Activated CD4-positive, CD25-positive, alpha-beta regulatory T cell treated with anti-CD3 and anti-CD28 coated beads, Interleukin-2, amount 50 U/mL, for 16 hours (primary cell): ENCODE measurements around the gene SLC10A7.

Experiments
- DNase-seq: peaks from one replicate; pipeline ENCODE4 v3.0.0-alpha.2; 2020; ENCODE audit warnings: low read depth, low spot score

SLC10A7 gene

DNA sequence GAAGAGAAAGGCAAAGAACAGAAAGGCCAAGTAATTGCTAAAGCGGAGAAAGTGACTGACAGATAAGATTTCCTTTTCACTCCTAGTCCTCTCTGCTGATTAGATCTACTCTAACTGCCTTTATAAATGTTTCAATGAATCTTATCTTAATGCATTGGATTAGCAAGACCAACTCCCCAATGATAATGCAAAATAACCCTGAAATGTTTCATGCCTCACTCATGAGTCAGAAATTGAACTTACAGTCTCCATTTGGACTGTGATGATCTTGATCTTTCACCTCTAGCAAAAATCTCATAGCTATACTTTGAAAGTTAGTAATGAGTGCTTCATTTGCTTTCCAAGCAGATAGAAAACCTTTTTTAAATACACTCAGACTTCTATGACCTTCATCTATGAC is 26.5 kb downstream of the SLC10A7 start:
- DNase-seq, result no peak

DNA sequence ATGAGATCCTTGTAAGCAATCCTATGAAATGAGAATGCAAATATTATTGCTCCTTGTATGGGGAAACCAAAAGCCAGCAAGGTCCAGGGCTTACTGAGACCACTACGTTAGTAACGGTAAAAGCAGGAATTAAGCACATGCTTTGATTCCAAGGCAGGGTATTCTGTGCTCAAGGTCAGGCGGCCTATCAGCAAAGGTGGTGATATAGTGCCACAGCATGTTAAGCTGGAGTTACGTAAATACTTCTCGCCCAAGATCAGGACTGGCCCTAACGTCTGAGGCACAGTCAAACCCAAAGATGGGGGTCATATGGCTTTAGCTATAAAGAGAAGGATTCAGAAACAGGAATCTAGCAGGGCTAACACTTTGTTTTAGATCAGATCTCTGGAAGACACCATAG is 27.6 kb downstream of the SLC10A7 start:
- DNase-seq, result no peak

DNA sequence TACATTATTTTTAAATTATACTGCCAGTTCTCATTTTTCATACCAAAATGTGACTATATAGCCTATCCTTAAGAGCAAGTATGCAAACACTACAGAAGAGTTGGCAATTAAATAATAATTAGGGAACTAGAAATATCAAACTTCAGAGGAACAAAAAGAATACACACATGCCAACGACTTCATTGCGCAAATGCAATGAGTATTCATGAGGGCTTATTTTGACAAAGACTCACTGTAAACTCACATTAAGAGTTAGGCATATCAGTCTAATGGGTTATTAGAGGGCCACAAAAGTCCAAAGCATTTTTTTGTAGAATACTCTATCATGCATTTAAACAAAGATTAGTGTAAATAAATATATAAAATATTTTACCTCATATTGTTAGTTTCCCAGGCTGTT is 31.6 kb downstream of the SLC10A7 start:
- no peak for DNase-seq

DNA sequence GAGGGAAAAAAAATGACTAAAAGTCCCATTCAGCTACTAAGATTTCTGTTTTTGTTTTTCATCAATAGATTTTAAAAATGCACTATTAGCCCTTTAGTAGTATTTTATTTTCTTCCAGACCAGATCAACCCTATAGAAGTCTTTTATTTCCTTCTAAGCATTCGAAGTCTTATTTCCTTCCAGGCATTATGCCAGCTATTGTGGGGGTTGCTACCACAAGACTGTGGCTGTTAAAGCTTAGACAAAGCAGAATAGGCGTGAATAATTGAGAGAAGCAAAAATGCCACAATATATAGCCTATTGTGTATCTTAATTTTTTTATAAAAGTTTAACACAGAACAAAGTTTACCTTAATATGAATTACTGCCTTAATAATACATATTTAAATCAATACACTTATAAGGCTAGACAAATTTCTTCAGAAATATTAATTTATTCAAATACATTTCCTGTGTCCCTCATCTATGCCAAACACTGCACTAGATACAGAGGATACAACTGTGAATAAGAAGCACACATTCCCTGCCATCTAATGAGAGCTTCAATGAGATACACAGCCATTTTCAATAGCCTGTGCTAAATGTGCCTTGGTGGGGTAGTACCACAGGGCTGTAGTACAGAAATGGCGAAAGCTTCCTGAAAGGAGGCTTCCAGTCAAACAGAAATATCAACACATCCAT is 33.1 kb downstream of the SLC10A7 start:
- no peak for DNase-seq

DNA sequence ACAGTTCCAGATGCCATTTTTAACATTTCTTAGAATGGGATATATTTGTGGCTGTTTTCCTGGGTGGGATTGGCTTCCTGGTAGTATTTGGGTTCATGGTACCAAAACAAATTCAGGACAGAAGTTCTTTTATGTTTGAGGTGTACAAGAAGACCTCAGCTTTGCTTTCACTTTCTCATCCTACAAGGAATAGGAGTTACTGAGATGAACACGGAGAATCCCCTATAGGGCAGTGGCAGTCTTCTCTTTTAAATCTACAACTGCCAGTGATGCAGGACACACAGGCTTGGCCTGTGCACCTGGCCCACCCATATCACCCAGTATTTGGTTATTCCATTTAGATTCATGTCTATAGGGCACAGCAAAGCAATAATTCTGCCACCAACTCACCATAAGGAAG is 35.2 kb downstream of the SLC10A7 start:
- DNase-seq, result no peak

DNA sequence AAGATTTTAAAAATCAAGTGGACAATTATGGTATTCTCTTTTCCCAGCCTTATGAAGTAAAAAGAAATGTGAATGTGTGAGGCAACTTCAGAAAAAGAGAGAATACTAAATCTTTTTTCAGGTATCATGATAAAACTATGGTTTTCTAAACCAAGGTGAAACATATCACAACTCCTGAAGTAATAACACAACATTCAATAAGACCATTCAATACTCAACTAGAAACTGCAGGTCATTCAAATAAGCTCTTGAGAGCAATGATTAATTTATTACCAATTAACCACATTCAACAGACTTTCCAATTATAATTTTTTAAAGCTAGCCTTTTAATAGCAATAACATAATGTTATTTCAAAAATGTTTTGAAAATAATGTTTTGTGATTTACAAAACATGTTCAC is 35.8 kb downstream of the SLC10A7 start:
- no peak for DNase-seq

DNA sequence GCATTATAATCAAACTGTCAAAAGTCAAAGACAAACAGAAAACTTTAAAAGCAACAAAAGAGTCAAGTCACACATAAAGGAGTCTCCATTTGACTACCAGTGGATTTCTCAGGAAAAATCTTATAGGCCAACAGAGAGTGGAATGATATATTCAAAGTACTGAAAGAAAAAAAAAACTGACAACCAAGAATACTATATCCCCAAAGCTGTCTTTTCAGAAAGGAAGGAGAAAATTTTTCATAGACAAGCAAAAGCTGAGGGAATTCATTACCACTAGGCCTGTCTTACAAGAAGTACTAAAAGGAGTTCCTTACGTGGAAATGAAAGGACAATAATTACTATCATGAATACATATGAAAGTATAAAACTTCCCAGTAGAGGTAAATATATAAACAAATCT is 39.0 kb downstream of the SLC10A7 start:
- DNase-seq, result no peak

DNA sequence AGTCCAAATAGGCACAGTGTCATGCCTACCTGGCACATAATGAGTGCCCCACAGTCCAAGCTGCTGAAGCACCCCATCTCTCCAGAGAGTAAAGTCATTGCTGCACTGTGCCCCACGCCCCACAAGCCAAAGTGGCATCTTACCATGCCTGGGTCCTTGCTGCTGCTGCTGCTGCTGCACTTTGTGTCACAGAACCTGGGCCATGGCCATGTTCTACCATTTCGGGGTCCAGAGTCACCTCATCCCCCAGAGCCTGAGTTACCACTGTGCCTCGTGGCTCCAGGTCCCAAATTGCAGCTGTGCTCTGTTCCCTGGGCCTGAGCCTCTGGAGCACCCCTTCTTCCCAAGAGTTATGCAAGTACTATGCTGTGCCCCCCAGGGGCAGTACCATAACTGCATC is 40.5 kb downstream of the SLC10A7 start:
- DNase-seq, result no peak

DNA sequence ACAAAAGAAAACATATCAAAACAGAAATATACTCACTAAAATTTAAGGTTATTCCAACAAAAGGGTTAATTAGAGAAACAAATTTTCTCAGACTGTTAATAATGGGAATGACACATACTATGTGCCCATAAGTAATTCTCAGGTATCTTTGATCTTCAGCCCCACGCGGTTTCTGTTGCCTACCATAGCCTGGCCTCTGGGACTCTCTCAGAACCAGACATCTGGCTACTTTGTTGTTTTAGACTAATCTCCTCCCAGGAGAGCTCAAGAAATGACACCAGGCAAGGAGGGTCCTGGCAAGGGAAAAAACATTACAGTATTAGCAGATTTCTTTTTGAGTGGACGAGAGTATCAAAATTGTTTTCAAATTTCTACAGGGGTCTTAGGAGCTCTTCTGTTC is 43.7 kb downstream of the SLC10A7 start:
- no peak for DNase-seq

DNA sequence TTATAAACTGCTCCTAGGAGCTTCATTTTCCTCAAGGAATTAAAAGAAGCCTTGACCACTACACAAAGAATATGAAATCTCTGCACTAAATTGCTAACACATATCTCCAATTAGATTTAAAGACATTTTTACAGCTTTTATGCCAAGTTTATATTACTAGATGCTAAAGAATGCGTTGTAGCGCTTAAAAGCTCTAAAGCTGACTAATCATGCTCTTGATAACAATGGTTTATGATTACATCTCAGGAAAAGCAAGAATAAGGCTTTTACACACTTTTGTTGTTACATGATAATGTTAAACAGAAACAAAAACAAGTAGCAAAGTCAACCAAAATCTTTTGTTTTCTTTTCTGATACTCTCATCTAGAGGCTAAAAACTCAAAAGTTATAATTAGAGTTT is 44.7 kb downstream of the SLC10A7 start:
- DNase-seq, result no peak

DNA sequence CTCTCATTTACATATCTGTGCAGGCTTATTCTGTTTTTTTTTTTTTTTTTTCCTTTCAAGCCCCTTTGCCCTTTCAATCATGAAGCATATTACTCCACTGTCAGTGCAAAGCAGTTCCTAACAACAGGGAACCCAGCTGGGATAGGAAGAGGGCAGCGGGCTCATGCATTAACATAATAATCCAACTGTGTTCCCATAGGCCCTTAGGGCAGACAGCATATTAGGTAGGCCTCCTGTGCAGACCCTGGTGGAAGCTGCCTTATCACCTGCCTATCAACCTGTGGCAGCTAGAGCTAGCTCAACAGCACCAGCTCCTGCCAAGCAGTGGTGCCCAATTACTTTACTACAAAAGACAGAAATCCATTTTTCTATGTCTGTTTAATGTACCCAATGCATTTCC is 49.3 kb downstream of the SLC10A7 start:
- DNase-seq, result no peak

DNA sequence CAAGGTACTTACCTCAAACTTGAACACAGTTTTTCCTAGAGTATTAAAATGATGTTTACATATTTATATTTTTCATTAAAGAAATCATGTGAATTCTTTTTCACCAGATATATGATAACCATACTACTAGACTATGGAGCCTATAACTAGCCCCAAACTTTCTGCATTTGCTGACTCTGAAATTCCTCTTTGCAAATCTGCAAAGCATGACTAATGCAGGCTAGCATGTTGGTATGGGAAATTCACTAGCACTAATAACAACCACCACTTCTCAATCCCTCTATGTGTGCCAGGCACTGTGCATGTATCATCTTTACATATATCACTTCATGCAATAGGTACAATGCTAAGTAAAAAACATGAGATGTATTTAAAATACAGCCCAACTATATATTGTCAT is 51.1 kb downstream of the SLC10A7 start:
- no peak for DNase-seq

DNA sequence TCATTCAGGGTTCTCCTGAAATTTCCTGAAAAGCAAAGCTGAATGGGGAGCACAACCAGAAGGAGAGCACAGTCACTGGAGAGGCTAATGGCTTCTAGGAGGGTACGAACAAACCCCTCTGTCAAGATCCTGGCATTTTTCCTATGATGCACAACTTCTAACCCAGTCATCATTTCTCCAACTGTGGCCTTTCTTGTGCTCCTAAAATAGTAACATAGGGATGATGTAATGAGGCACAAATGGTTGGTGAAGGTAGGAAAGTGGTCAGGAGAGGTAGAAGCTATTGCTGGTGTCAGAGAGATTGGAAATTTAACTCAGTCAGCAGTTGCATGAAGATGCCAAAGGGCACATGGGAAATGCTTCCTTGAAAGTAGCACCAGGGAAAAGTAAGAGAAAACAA is 52.7 kb downstream of the SLC10A7 start:
- DNase-seq, result no peak

DNA sequence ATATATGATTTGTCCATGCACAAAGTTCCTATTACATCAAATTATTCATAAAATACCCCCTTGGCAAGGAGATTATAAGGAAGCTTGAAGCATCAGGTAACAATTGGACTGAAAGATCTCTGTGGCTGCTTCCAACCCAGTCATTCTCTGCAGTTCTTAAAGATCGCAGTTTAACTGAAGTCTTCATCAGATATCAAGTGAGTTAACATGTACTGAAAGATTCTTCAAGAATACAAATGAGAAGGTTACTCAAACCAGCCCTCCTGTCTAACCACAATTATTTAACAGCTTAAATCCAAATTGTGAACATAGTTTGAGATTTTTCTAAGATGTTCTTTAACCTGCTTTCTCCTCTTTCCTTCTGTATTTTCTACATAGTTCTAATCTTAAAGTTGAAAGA is 56.1 kb downstream of the SLC10A7 start:
- no peak for DNase-seq

DNA sequence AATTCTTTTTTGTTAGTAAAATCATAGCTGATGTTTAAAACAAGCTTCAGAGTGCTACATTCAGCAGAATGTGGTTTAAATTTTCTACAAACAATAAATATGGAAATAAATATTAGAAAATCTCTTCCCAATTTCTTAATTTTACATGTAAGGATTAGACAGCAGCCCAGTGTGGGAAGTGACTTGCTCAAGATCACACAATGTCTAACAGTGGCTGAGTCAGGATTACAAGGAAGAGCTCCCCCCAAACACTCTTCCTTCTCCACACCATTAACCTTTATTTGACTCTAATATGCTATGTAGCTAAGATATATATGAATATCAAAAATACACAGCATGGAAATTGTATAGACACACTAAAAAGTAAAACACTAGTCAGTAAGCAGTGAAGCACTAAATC is 59.5 kb downstream of the SLC10A7 start:
- DNase-seq, result no peak

DNA sequence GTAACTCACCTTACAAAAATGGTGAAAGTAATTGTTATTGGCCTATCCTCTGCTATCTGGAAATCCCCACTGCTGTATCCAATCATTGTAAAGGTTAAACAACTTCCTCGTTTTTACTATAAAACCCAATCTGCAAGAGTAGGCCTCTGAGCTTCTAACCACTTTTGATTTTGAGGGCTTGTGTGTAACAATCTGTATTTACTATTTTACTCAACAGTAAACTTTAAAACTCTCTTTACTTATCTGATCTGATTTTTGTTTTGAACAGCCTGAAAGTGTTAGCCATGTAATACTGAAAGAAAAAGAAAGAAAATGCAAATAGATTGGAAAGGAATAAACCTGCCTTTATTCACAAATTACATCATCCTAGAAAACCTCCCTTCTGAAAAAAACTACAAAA is 63.1 kb downstream of the SLC10A7 start:
- no peak for DNase-seq

DNA sequence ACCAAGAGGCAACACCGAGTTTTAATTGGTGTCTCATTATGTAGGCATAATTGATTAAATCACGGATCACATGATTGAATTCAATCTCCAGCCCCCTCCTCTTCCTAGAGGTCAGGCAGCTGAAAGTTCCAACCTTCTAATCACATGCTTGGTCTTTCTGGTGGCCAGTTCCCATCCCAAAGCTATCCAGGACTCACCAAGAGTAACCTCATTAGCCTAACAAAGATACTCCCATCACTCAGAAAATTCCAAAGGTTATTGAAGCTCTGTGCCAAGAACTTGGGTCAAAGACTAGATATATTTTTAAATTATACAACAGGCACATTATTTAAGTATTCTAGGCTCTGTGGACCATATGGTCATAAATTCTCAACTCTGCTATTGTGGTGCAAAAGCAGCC is 65.1 kb downstream of the SLC10A7 start:
- DNase-seq, result no peak

DNA sequence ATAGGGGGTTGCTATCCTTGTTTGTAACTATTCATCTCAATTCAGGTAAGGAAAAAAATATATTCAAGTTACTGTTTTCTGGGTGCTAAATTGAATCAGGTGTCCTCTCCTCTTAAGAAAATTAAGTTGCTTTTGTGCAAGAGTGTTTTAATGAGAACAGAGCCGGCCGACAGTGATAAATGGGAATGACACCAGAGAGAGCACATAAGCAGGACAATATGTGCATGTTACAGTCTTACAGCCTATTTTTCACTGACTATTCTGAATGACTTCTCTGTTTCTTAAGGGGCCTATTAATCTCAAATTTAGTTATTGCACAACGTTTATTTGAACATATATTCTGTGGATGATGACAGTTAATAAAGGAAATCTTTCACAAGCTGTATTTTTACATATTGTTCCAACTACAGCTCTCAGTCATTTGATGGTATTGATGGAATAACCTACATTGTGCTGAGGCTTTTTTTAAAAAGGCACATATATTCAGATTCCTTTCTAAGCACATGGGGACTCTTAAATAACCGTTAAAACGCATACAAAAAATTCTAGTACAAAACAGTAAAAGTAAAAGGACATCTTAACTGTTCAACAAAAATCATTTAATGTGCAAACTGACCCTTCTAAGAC is 68.4 kb downstream of the SLC10A7 start:
- DNase-seq, result no peak

DNA sequence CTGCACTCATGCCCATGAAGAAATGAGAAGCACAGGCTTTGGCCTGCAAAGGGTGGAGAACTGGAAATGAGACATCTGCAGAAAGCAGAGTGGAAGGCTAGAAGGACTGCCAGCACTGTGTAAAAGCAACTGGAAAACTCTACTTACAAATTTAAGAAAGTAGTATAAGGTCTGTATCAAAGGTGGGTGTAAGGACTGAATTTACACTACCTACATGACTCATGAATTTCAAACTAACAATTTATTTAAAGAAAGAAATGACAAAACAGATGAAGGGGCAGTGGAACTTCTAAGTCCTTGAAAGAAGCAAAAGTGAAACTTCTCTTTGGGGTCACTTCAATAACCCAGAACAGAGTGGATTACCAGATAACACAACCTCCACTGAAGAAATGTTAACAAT is 71.2 kb downstream of the SLC10A7 start:
- no peak for DNase-seq

DNA sequence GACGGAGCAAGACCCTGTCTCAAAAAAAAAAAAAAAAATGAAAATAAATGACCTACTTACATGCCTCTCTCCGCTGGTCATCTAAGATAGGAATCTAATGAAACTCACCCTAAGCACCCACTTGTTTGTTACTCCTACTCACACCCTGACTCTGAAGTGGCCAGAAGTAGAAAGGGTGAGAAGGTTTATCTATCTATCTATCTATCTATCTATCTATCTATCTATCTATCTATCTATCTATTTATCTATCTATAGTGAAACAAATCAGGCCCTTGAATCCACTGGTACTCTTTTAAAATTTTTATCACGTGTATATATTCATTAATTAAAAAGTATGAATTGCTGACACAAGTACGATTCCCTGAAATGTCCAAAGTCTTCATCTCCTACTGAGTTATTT is 75.2 kb downstream of the SLC10A7 start:
- DNase-seq, result no peak

DNA sequence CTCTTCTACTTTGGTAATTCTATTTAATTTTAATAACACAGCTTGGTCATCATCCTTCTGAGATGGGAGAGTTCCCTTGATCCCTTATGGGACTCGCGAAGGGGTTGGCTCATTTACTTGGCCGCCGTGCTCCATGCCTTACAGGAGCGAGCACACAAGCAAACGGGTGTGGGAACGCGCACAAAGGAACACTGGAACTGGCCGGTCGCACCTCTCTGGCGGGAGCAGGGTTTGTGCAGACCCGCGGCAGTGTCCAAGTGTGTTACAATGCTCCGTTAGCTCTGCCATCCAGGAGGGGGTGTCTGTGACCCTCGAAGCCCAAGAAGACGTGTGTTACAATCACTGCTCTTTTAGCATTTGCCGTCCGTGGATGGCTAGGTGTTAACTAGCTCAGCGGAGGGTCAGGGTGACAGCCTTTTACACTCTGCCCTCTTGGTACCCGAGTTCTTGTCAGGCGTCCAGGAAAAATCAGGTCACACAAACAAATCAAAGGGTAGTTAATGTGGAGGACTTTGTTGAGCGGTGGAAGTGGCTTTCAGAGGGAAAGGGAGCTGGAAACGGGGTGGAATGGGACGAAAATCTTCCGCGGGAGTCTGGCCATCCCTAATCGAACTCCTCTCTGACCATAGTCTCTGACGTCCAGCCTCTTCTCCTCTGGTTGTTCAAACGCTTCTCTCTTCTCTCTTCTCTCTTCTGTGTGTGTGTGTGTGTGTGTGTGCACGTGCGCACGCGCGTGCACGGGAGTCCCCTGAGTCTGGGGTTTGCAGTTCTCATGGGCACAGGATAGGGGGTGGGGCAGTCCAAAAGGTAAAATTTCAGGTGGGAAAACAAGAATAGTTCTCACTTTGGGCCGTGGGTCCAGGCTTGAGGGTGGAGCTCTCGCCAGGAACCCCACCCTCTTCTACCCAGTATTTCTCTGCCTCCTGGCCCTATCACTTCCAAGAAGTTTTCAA is 76.3 kb downstream of the SLC10A7 start:
- DNase-seq, result no peak

DNA sequence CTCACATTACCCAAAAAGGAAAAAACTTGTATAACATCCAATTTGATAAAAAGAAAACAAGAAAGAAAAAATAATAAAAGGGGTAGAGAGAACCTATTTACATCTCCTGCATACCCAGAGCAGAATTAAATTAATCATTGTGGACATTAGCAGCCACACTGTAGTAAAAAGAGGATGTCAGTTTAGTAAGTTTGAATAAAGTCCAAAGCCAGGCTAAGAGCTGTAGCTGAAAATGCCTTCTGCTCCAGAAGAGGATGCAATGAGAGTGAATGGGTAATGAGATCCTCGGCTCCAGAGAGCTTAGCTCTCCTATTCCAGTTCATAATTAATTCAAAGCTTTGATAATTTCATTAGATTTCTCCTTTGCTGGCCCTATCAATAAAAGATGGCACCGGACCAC is 78.2 kb downstream of the SLC10A7 start:
- no peak for DNase-seq

DNA sequence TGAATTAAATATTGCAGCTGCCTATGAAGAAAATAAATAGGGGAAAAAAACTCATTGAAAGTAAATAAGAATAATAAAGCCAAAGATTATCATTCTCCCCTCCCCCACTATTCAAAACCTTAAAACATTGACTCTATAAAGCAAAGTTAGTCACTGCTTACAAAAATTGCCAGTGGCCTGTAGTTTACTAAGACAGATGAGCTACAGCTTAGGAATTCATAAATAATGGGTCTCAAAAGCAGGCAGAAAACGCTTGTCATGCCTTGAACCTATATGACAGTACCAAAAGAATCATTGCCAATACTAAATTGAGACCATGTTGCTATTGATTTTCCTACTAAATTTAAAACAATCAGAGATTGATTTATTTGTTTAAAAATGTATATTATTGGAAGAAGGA is 78.9 kb downstream of the SLC10A7 start:
- no peak for DNase-seq
